SK-MEL-5 (cell line): Measurements from ENCODE around the gene TUBE1. TPM values are rescaled to one million over a fixed set of nuclear protein-coding genes. Genes with fewer than 3 reads are reported as not detected.
"Not testable (repeated sequence)": the region's sequence is repeated elsewhere in the genome, so short reads cannot be mapped to it uniquely, and the experiment has no call there.

Experiments used
- DNase-seq: peaks from one replicate; pipeline ENCODE4 v3.0.0-alpha.2; 2016; ENCODE audit warnings: low read depth, low spot score
- in situ Hi-C: cut with HindIII; loops from 2 replicates; pipeline ENCODE4 v1.10.0; 2016; ENCODE audit warnings: low sequenced_read_pairs, high pct_unique_total_duplicates, low pct_unique_long_range_greater_than_20kb
- total RNA-seq: library from RNA; depleted of rRNA; stranded (reverse); fragments of >200 nt; shearing (Covaris generic); gene quantifications from 2 replicates; pipeline ENCODE4 v1.2.3, GENCODE V29; 2014

The TUBE1 gene
- total RNA-seq, 1 experiment from 2014 or later, result 21.2 TPM

GRCh38 chr6:112085286-112086065, 1.8 kb downstream of the TUBE1 start:
- no peak for DNase-seq
- in situ Hi-C loops, result no loop called here

- no peak for DNase-seq
- in situ Hi-C loops, result no loop called here
These were observed 5.7 kb downstream of the TUBE1 start for GRCh38 chr6:112081569-112081968.

- in situ Hi-C loops, result no loop called here
- no peak for DNase-seq
These were observed 20.7 kb downstream of the TUBE1 start for GRCh38 chr6:112066606-112067005.

- in situ Hi-C loops, result no loop called here
- DNase-seq, result no peak
These were observed 21.8 kb downstream of the TUBE1 start for GRCh38 chr6:112065426-112065986.

GRCh38 chr6:112062966-112063365, 24.3 kb downstream of the TUBE1 start:
- no peak for DNase-seq
- in situ Hi-C loops, result no loop called here

GRCh38 chr6:112061605-112062004, 25.7 kb downstream of the TUBE1 start:
- in situ Hi-C loops, result no loop called here
- DNase-seq, result no peak

GRCh38 chr6:112058243-112059032, 28.8 kb downstream of the TUBE1 start:
- no peak for DNase-seq
- in situ Hi-C loops, result no loop called here

- DNase-seq, result no peak
- in situ Hi-C loops, result no loop called here
These were observed 32.6 kb downstream of the TUBE1 start for GRCh38 chr6:112054555-112055190.

GRCh38 chr6:112054001-112054400, 33.3 kb downstream of the TUBE1 start, which contains the start of gene CCN6:
CCN6 (plus strand) TSS chr6:112054104; CDS start chr6:112054358, 254 bp downstream.
- in situ Hi-C loops, result no loop called here
- DNase-seq, result no peak

- DNase-seq, in situ Hi-C loops: not testable (repeated sequence)
These were observed 36.0 kb downstream of the TUBE1 start for GRCh38 chr6:112051251-112051740.

- in situ Hi-C loops, result no loop called here
These were observed 36.9 kb downstream of the TUBE1 start for GRCh38 chr6:112050429-112050828.

GRCh38 chr6:112049996-112050395, 37.3 kb downstream of the TUBE1 start:
- in situ Hi-C loops, result no loop called here
- no peak for DNase-seq

More at GRCh38 chr6:112050429-112050828, 36.9 kb downstream of the TUBE1 start:
- DNase-seq, result no peak

- in situ Hi-C loops, result no loop called here
- no peak for DNase-seq
These were observed 38.1 kb downstream of the TUBE1 start for GRCh38 chr6:112049026-112049799.

GRCh38 chr6:112047523-112047922, 39.8 kb downstream of the TUBE1 start:
- DNase-seq, in situ Hi-C loops: not testable (repeated sequence)

GRCh38 chr6:112044856-112045255, 42.4 kb downstream of the TUBE1 start:
- in situ Hi-C loops, result no loop called here
- DNase-seq, result no peak

GRCh38 chr6:112044196-112044595, 43.1 kb downstream of the TUBE1 start:
- DNase-seq, result no peak
- in situ Hi-C loops, result no loop called here
